GM06990 (cell line): ENCODE data around the gene DPY19L3.

ENCODE experiments used
- DNase-seq: peaks from one replicate; pipeline ENCODE4 v3.0.0-alpha.2; 2011; ENCODE audit not compliant: insufficient read length; ENCODE audit errors: extremely low read depth
- H3K27me3 ChIP-seq: replicated peaks from 2 replicates; pipeline ENCODE4 v1.6.0; 2011; ENCODE audit warnings: low read length; ENCODE audit not compliant: control insufficient read depth, insufficient read depth
- H3K36me3 ChIP-seq: 2 replicates; pipeline ENCODE4 v1.5.1; 2011; ENCODE audit warnings: low read length; ENCODE audit not compliant: control insufficient read depth, insufficient read depth
- H3K4me3 ChIP-seq: replicated peaks from 2 replicates; pipeline ENCODE4 v1.5.1; 2011; ENCODE audit warnings: low read depth, mild to moderate bottlenecking, control low read depth, low read length
- TF ChIP-seq, protein P1 (sequence below): IDR thresholded peaks from 2 replicates; pipeline ENCODE4 v1.5.1; 2011; ENCODE audit warnings: low read length, control low read depth, mild to moderate bottlenecking, inconsistent platforms; ENCODE audit not compliant: insufficient read depth, poor library complexity, severe bottlenecking

The DPY19L3 gene

DNA sequence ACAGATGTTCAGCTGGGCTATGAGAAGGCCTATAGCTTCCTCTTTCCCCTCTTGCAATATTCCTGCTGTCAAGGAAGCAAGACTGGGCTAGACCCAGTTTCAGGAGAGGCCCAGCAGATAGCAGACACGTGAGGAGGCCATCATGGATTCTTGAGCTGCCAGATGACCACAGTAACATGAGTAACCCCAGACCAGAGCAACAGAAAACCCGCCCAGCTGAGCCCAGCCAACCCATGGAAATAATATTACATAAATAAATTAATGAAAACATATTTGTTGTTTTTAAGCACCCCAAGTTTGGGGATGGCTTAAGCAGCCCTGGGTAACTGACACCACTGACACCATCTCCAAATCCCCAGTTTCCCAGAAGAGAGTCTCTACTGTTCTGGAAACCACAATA is 125.2 kb downstream of the DPY19L3 start:
- TF ChIP-seq, protein P1, sequence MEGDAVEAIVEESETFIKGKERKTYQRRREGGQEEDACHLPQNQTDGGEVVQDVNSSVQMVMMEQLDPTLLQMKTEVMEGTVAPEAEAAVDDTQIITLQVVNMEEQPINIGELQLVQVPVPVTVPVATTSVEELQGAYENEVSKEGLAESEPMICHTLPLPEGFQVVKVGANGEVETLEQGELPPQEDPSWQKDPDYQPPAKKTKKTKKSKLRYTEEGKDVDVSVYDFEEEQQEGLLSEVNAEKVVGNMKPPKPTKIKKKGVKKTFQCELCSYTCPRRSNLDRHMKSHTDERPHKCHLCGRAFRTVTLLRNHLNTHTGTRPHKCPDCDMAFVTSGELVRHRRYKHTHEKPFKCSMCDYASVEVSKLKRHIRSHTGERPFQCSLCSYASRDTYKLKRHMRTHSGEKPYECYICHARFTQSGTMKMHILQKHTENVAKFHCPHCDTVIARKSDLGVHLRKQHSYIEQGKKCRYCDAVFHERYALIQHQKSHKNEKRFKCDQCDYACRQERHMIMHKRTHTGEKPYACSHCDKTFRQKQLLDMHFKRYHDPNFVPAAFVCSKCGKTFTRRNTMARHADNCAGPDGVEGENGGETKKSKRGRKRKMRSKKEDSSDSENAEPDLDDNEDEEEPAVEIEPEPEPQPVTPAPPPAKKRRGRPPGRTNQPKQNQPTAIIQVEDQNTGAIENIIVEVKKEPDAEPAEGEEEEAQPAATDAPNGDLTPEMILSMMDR: no peak
- no peaks in the 10 kb centered on the region for H3K27me3 ChIP-seq
- DNase-seq: no peak
- H3K4me3 ChIP-seq: no peak overlapping the region
- no peaks in the 10 kb centered on the region for H3K36me3 ChIP-seq

GRCh38 chr19:32532233-32532632 is 126.7 kb downstream of the DPY19L3 start:
- Histone ChIP-seq H3K4me3 (no peak overlapping the region), H3K27me3 (no peaks in the 10 kb centered on the region), H3K36me3 (no peaks in the 10 kb centered on the region)
- no peak for DNase-seq
- TF ChIP-seq, protein P1: no peak
